Activated gamma-delta T cell treated with anti-CD3 and anti-CD28 coated beads, Interleukin-2, amount 50 U/mL, for 16 hours (primary cell): ENCODE data around the gene ADAMTSL4.
"Not testable (repeated sequence)": the region's sequence is repeated elsewhere in the genome, so short reads cannot be mapped to it uniquely, and the experiment has no call there.

ENCODE experiments used
- DNase-seq: peaks from one replicate; pipeline ENCODE4 v3.0.0-alpha.2; 2020; ENCODE audit warnings: low read depth

The ADAMTSL4 gene

GRCh38 chr1:150567717-150568593 is 18.7 kb downstream of the ADAMTSL4 start:
- DNase-seq = no peak

- no peak for DNase-seq
Observed at GRCh38 chr1:150568594-150568966, 19.4 kb downstream of the ADAMTSL4 start.

GRCh38 chr1:150572918-150573647 is 23.9 kb downstream of the ADAMTSL4 start:
- DNase-seq = no peak

GRCh38 chr1:150573648-150574071 is 24.5 kb downstream of the ADAMTSL4 start:
- DNase-seq = not testable (repeated sequence)

GRCh38 chr1:150574260-150575071 is 25.3 kb downstream of the ADAMTSL4 start:
- DNase-seq = no peak

- no peak for DNase-seq
Observed at GRCh38 chr1:150575072-150575489, 25.9 kb downstream of the ADAMTSL4 start.

GRCh38 chr1:150575518-150576366 is 26.5 kb downstream of the ADAMTSL4 start:
- DNase-seq = no peak

- DNase-seq = no peak
Observed at GRCh38 chr1:150576367-150576711, 27.1 kb downstream of the ADAMTSL4 start.

GRCh38 chr1:150576794-150577556 is 27.8 kb downstream of the ADAMTSL4 start:
- no peak for DNase-seq

- no peak for DNase-seq
Observed at GRCh38 chr1:150577557-150578271, 28.5 kb downstream of the ADAMTSL4 start.

GRCh38 chr1:150578272-150579109 is 29.3 kb downstream of the ADAMTSL4 start:
- no peak for DNase-seq

- DNase-seq = peak; percentile 81
Observed at GRCh38 chr1:150579110-150579944, 30.1 kb downstream of the ADAMTSL4 start, which contains the start of gene MCL1. MCL1 (minus strand) TSS chr1:150579610; CDS start chr1:150579530, 80 bp downstream.

- DNase-seq = no peak
Observed at GRCh38 chr1:150579945-150580642, 30.9 kb downstream of the ADAMTSL4 start.

- not testable (repeated sequence) for DNase-seq
Observed at GRCh38 chr1:150580966-150581365, 31.8 kb downstream of the ADAMTSL4 start.

- DNase-seq = not testable (repeated sequence)
Observed at GRCh38 chr1:150581437-150581836, 32.2 kb downstream of the ADAMTSL4 start.

GRCh38 chr1:150581962-150582361 is 32.8 kb downstream of the ADAMTSL4 start:
- DNase-seq = not testable (repeated sequence)

GRCh38 chr1:150582371-150582770 is 33.2 kb downstream of the ADAMTSL4 start:
- no peak for DNase-seq
